NCI-H2227 (cell line): Measurements from ENCODE around the gene NELFA.

Experiments
- DNase-seq: peaks from one replicate; lab custom pipeline; 2025; ENCODE audit not compliant: unreplicated experiment; lab: John Stamatoyannopoulos, UW

The NELFA gene

DNA sequence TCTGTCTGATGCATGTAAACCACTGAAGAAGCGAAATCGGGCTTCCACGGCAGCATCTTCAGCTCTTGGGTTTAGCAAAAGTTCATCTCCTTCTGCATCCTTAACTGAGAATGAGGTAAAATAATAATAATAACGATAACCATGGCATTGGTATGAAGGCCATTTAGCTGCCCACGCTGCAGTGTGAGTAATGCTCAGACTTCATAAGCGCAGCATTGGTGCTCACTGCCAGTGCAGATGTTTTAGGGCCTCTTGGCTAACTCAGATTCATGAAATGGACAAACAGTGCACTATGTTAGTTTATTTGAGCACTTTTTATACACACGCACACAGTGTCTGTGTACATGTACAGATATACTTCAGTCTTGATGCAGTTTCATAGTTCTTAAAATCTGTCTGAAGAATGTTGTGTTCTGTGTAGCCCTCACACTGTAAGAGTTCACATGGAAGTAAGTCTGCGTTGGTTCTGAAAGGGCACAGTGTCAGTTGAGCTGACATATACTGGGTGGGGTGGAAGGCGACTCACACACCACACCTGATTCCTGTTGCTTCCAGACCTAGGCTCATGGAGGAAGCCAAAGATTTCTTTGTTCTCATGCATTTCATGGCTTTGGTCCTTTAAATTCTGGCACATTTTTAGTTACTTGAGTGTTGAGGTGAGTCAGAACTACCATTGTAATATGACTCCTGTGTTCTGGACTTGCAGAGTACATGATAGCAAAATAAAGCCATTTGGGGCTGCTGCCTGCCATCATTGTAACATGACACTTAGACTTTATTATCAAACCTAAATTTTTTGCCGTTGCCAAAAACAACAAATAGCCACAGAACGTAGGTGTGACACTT lies 68.9 kb downstream of the NELFA start:
- no peak for DNase-seq

DNA sequence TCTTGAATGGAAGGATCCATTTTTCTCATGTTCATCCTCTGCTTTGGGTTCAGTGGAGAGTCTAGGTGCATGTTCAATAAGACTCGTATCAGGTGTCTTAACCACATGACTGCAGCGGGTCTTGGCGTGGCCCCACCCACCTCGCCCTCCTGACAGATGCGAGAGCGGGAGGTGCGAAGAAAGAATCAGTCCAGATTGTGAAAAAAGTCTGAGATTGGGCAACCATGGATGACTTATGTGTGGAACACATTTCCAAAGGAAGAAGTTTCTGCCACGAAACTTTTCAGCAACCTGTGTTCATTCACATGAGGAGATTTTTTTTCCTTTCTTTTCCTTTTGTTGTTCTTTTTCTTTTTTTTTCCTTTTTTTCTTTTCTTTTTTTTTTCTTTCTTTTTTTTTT lies 70.7 kb downstream of the NELFA start:
- DNase-seq, result no peak

DNA sequence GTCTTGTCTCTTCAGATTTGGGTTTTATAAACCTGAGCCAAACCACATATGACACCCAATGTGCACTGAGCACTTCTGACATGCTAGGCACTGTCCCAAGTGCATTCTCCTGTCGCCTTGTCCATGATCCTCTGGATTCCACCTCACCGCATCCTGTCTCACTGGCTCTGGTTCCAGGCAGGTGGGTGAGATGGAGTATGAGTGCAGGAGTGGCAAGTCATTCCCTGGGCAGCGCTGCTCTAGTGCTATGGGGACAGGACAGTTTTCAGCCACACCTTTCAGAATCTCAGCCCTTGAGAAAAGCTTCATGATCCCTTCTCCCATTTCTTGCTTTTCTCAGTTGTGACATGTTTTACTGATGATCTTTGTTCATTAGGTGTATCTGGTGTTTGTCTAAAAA lies 71.2 kb downstream of the NELFA start:
- no peak for DNase-seq

DNA sequence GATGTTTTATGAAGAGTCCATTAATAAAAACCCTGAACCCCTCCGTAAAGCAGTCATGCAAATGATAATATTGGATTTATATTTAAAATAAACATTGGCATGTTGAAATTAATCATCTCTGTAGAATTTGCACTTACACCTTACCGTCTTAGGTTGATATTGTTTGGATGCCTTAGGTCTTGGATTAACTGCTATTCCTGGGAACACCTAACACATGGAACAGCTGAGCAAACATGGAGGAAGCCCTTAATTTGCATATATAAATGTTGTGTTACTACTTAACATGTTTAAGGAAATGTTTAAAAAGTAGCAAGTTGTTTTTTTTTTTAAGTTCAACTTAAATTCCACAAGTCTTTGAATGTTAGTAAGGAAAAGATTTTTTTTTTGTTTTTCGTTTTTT lies 75.1 kb downstream of the NELFA start:
- DNase-seq, result no peak

DNA sequence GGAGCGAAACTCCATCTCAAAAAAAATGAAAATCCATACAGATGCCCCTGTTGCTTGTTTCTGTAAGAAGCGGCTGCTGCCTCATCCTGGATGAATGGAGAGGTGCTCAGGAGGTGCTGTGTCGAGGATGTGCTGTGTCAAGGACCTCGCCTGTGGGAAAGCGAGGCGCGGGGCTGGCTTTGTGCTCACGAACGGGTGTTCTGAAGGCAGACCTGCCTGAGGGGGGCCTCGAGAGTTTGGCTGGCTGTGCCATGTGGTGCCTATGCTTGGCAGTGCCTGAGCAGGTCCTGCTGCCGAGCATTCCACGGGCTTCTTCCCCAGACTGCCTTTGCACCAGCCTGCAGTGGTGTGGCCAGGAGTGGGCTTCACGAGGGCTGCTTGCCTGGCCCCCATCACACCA lies 76.0 kb downstream of the NELFA start:
- no peak for DNase-seq
